KMS-11 (cell line): ENCODE measurements around the gene CCDC154.
"Not testable (repeated sequence)": the region's sequence is repeated elsewhere in the genome, so short reads cannot be mapped to it uniquely, and the experiment has no call there.

ENCODE experiments used
- H2AFZ ChIP-seq: fragments of 200-600 bp; sonication (generic); 2 replicates; pipeline ENCODE4 v1.6.1; 2016; ENCODE audit warnings: antibody characterized with exemption, mixed run types, low read depth
- H3K27ac ChIP-seq: fragments of 200-600 bp; sonication (generic); 2 replicates; pipeline ENCODE4 v1.6.1; 2016; ENCODE audit warnings: mild to moderate bottlenecking, mixed run types
- H3K27me3 ChIP-seq: fragments of 200-600 bp; sonication (generic); 2 replicates; pipeline ENCODE4 v1.6.1; 2017; ENCODE audit warnings: mild to moderate bottlenecking, low read depth, mixed run types, moderate library complexity; ENCODE audit not compliant: insufficient read depth
- H3K36me3 ChIP-seq: fragments of 200-600 bp; sonication (generic); 2 replicates; pipeline ENCODE4 v1.6.1; 2017; ENCODE audit warnings: mild to moderate bottlenecking, mixed run types; ENCODE audit not compliant: insufficient read depth
- H3K4me1 ChIP-seq: fragments of 200-600 bp; sonication (generic); 2 replicates; pipeline ENCODE4 v1.6.1; 2016; ENCODE audit warnings: mild to moderate bottlenecking, low read depth, mixed run types; ENCODE audit not compliant: poor library complexity, severe bottlenecking
- H3K4me2 ChIP-seq: fragments of 200-600 bp; sonication (generic); 2 replicates; pipeline ENCODE4 v1.7.0; 2016; ENCODE audit warnings: mild to moderate bottlenecking, mixed run types
- H3K4me3 ChIP-seq: fragments of 200-600 bp; sonication (generic); IDR thresholded peaks from 2 replicates; pipeline ENCODE4 v1.6.1; 2017; ENCODE audit warnings: low read depth, low read length, mixed read lengths; ENCODE audit not compliant: insufficient read depth
- H3K79me2 ChIP-seq: fragments of 200-600 bp; sonication (generic); 2 replicates; pipeline ENCODE4 v1.6.1; 2016; ENCODE audit warnings: low read depth, mixed run types; ENCODE audit not compliant: insufficient read depth
- H3K9ac ChIP-seq: fragments of 200-600 bp; sonication (generic); 2 replicates; pipeline ENCODE4 v1.6.1; 2016; ENCODE audit warnings: mild to moderate bottlenecking, mixed run types
- H4K20me1 ChIP-seq: fragments of 200-600 bp; sonication (generic); 2 replicates; pipeline ENCODE4 v1.6.1; 2016; ENCODE audit warnings: mild to moderate bottlenecking, mixed run types; ENCODE audit not compliant: insufficient read depth
- CTCF ChIP-seq: fragments of 200-600 bp; sonication (generic); conservative IDR thresholded peaks from 2 replicates; pipeline ENCODE4 v1.6.1; 2017; ENCODE audit warnings: low read depth, mild to moderate bottlenecking, antibody characterized with exemption, low read length, moderate library complexity, mixed read lengths

Gene CCDC154

GRCh38 chr16:1472974-1473373 is 28.6 kb upstream of the CCDC154 start:
- Histone ChIP-seq H4K20me1 (no peaks in the 10 kb centered on the region), H3K9ac (no peak overlapping the region), H3K4me1 (peaks cover 16% of the 10 kb centered on the region), H2AFZ (no peak overlapping the region), H3K4me3 (no peak overlapping the region), H3K27ac (no peak overlapping the region), H3K27me3 (no peaks in the 10 kb centered on the region), H3K36me3 (no peaks in the 10 kb centered on the region), H3K4me2 (no peak overlapping the region), H3K79me2 (peaks cover 12% of the 10 kb centered on the region; the same call in 1 of the 2 replicates)
- no peak for TF ChIP-seq CTCF

GRCh38 chr16:1471569-1472194 is 27.3 kb upstream of the CCDC154 start:
- TF ChIP-seq CTCF, result no peak
- Histone ChIP-seq H3K4me1 (peaks cover 16% of the 10 kb centered on the region), H3K4me2 (no peak overlapping the region), H3K4me3 (no peak overlapping the region), H3K27ac (no peak overlapping the region), H3K79me2 (peaks cover 12% of the 10 kb centered on the region; the same call in 1 of the 2 replicates), H4K20me1 (no peaks in the 10 kb centered on the region), H3K9ac (no peak overlapping the region), H3K27me3 (no peaks in the 10 kb centered on the region), H2AFZ (no peak overlapping the region), H3K36me3 (no peaks in the 10 kb centered on the region)

GRCh38 chr16:1470481-1471251 is 26.3 kb upstream of the CCDC154 start:
- H3K4me1 ChIP-seq, result peaks cover 14% of the 10 kb centered on the region
- H3K27ac ChIP-seq, result no peak overlapping the region
- peaks cover 12% of the 10 kb centered on the region; the same call in 1 of the 2 replicates for H3K79me2 ChIP-seq
- no peak for TF ChIP-seq CTCF
- H3K4me3 ChIP-seq, result no peak overlapping the region
- no peaks in the 10 kb centered on the region for H3K27me3 ChIP-seq
- no peaks in the 10 kb centered on the region for H3K36me3 ChIP-seq
- no peak overlapping the region for H3K9ac ChIP-seq
- H3K4me2 ChIP-seq, result no peak overlapping the region
- no peak overlapping the region for H2AFZ ChIP-seq
- no peaks in the 10 kb centered on the region for H4K20me1 ChIP-seq

GRCh38 chr16:1469693-1470201 is 25.4 kb upstream of the CCDC154 start:
- Histone ChIP-seq H3K4me2 (no peak overlapping the region), H3K79me2 (peaks cover 12% of the 10 kb centered on the region; the same call in 1 of the 2 replicates), H3K27ac (no peak overlapping the region)

GRCh38 chr16:1469141-1469540 is 24.8 kb upstream of the CCDC154 start:
- not testable (repeated sequence) for H3K4me3 ChIP-seq, H3K4me2 ChIP-seq, H2AFZ ChIP-seq, H3K27ac ChIP-seq, H3K36me3 ChIP-seq, H3K79me2 ChIP-seq, H3K27me3 ChIP-seq, H4K20me1 ChIP-seq, H3K9ac ChIP-seq
- peaks cover 12% of the 10 kb centered on the region for H3K4me1 ChIP-seq

More at GRCh38 chr16:1469693-1470201, 25.4 kb upstream of the CCDC154 start:
- Histone ChIP-seq H3K9ac (no peak overlapping the region), H3K36me3 (no peaks in the 10 kb centered on the region), H3K4me1 (peaks cover 14% of the 10 kb centered on the region), H3K27me3 (no peaks in the 10 kb centered on the region), H3K4me3 (no peak overlapping the region), H2AFZ (no peak overlapping the region), H4K20me1 (no peaks in the 10 kb centered on the region)
- TF ChIP-seq CTCF, result no peak
